ENCODE data around the gene GPC3.
"Not testable (repeated sequence)": the region's sequence is repeated elsewhere in the genome, so short reads cannot be mapped to it uniquely, and the experiment has no call there.

GPC3 gene

GRCh38 chrX:133746593-133746992 lies 238.8 kb downstream of the GPC3 start:
- DNase-seq, result no peak

DNA sequence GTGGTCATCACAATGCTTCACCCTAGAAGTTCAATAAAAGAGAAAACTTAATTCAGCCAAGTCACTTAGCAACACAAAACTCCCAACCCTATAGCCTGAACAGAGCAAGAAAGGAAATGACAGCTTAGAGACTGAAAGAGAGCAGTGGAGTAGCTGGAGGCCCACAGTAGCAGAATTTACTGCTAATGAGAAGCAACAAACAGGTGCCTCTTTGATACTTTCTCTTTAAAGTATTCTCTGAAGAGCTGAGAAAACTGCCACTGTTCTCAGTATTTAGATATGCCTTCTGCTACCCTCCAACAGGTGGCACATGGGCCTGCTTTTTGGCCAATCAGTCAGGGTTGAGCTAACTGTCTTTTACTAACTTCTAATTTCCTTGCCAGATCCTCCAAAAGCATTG lies 240.0 kb downstream of the GPC3 start:
- no peak for DNase-seq

- DNase-seq, result no peak
Observed at GRCh38 chrX:133742602-133743305, 242.6 kb downstream of the GPC3 start.

- DNase-seq, result no peak
Observed at GRCh38 chrX:133741303-133741702, 244.1 kb downstream of the GPC3 start.

GRCh38 chrX:133726642-133727041 lies 258.8 kb downstream of the GPC3 start:
- DNase-seq, result no peak

- DNase-seq, result no peak
Observed at GRCh38 chrX:133726211-133726630, 259.2 kb downstream of the GPC3 start.

GRCh38 chrX:133723930-133724329 lies 261.5 kb downstream of the GPC3 start:
- DNase-seq, result no peak

- DNase-seq, result no peak
Observed at GRCh38 chrX:133722756-133723155, 262.6 kb downstream of the GPC3 start.

GRCh38 chrX:133720269-133720668 lies 265.1 kb downstream of the GPC3 start:
- DNase-seq, result not testable (repeated sequence)

DNA sequence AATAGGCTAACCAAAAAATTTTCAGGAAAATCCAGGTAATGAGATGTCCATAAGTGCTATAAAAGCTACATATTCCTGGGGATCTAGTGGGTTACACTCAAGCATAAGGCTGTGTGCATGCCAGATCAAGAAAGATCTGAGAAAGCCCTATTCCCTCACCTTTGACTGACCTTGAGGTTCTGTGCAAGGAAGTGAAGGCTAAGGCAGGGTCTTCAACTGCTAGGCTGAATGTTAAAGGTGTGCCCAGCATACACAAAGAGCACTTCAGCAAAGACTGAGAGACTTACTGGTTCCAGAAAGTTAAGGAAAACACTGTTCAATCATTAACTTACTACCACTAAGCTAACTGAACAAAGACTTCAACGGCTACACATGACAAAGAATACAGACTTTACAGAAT lies 269.7 kb downstream of the GPC3 start:
- DNase-seq, result no peak

DNA sequence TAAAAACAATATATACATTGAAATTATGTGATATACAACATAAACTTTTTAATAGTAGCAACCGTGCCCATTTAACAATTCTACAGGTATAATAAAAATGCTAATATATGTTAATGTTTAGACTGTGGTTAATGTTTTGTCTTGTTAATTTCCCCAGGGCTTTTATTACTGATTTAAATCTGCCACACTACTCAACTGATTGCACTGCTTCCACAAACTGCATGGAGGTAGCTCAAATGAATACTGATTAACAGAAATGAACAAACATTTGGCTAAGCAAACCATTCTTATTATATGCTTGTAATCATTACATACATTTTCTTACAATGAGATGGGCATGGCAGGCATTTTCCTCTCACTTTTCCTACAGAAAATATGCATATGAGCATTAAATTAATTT lies 275.9 kb downstream of the GPC3 start:
- no peak for DNase-seq

GRCh38 chrX:133706890-133707289 lies 278.5 kb downstream of the GPC3 start:
- no peak for DNase-seq

- DNase-seq, result no peak
Observed at GRCh38 chrX:133702230-133702629, 283.2 kb downstream of the GPC3 start.

GRCh38 chrX:133699023-133699728 lies 286.2 kb downstream of the GPC3 start:
- DNase-seq, result no peak

DNA sequence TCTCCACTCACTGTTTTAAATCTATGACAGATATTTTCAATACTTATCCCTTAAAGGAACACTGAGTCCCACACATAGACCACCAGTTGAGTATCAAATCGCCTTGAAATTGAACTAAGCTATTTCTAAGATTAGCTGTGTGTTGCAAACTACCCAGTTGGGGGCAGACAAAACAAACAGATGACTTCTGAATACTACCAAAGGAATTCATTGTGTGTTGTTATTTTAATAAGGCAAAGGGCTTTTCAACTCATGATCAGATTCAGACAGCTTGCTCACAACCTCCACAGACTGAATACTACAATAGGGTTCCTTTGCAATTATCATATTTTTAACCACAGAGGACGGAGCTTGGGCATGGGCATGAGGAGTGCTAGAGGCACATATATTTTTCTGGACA lies 287.1 kb downstream of the GPC3 start:
- DNase-seq, result no peak

GRCh38 chrX:133697656-133698055 lies 287.7 kb downstream of the GPC3 start:
- DNase-seq, result no peak

DNA sequence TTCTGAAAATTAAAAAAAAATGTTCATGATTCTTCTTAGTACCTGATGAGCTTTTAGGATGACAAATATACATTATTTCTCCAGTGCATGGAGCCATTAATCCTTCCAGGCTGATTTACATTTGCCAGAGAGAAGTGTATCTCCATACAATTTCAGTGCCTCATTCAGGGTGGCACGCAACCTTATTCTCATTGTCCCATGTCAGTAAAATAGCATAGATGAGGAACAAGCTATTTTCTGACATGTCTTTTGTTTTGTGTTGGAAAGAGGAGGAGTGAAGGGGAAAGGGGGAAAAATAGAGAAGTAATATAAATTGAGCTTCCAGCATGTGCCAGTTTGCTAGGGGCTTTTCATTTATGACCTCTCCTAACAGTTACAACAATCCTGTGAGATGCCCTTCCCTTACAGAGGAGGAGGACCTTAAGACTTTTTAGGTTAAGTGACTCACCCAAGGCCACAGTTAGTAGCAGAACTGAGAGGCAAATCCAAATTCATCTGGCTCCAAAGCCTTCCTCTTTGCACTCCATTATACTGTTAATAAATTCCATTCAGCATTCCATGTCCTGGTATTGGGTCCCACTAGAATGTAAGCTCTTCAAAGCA lies 295.3 kb downstream of the GPC3 start:
- no peak for DNase-seq

DNA sequence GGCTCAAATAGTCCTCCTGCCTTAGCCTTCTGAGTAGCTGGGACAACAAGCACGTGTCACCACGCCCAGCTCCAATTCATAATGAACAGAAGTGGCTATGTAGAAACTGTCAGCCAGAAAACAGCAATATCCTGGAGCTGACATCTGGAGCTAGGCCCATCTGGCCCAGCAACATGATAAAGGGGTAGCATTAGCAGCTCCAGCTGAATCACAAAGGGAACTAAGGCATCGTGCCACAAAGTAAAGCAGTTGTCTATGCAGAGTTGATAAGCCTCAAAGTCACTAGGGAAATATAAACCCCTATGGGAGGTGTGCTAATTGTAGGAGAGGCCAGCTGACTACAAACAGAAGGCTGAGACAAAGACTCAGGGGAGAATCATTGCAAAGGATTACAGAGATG lies 299.6 kb downstream of the GPC3 start:
- no peak for DNase-seq

DNA sequence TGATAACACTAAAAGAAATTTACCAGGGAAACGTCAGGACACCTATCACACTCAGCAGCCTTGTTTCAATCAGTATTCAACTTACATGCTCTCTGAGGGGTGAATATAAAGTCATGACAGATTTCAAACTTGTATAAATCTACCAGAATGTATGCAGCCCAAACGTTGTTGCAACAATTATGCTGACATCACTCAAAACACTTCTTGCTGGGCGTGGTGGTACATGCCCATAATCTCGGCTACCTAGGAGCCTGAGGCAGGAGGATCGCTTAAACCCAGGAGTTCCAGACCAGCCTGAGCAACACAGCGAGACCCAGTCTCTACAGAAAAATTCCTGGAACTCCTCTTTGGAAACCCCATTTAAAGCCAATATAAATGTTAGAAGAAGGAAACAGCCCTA lies 303.5 kb downstream of the GPC3 start:
- no peak for DNase-seq

DNA sequence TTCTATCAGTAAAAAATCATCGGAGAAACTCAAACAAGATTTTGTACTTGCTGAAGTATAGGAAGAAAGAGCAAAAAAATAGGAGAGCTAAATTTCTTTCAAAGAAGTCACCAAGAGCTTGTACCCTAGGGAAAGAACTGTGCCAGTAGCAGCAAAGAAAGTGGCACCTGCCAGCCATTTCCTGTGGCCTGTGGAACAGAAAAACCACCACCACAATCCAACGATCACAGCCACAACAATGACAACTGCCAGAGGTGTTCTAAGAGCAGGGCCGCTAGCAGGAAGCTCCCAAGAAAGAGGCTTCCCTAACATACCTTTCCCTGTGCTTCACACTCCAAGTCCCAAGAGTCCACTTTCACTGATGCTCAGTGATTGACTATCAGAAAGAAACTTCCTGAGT lies 304.0 kb downstream of the GPC3 start:
- DNase-seq, result no peak

DNA sequence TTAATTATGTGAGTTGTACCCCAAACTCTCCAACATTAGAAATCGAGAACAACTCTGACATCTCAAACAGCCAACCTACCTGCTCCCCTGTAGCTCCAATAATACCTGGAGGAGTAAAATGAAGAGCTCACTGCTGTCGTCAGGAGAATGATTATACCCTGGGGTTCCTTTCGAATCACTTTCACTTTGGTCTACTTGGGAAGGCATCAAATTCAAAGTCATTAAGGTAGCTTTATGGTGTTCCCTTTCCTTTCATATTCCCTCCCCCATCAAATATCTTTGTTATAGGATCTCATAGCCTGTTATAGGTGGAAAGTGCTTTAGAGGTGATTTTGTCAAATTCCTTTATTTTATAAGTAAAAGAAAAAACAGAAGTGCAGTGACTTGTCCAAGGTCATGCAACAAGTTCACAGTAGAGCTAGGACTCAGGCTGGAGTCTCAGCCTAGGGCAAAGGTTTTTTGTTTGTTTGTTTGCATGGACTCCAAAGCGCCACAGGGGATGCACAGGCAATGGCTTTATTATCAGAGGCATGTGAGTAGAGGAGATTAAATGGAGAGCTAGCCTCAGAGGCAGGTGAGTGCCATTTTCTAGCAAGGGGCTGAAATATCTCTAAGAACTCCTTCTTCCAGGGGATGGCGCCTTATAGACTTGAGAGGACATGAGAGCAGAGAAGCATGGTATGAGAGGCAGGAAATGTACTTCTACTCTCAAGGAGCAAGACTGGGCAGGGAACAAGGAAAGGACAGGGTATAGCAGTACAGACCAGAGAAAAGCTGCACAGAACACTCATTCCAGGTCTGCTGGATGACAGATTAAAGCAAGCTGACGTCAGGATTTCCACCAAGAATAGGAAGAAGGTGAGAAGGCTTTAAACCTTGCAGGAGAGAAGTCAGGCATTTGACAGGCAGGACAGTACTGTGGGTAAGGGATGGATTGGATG lies 308.0 kb downstream of the GPC3 start:
- DNase-seq, result no peak

- DNase-seq, result no peak
Observed at GRCh38 chrX:133676344-133677122, 308.9 kb downstream of the GPC3 start.

Data from stimulated activated CD4-positive, alpha-beta T cell treated with anti-CD3 and anti-CD28 coated beads, Interleukin-15, amount 100 ng/mL, for 24 hours (primary cell).